CD4-positive, alpha-beta T cell treated with Interferon gamma for 1 hour (primary cell): ENCODE results near the gene TMEM235.

Source experiments
- DNase-seq: peaks from one replicate; pipeline ENCODE4 v3.0.0-alpha.2; 2020

TMEM235 gene

DNA sequence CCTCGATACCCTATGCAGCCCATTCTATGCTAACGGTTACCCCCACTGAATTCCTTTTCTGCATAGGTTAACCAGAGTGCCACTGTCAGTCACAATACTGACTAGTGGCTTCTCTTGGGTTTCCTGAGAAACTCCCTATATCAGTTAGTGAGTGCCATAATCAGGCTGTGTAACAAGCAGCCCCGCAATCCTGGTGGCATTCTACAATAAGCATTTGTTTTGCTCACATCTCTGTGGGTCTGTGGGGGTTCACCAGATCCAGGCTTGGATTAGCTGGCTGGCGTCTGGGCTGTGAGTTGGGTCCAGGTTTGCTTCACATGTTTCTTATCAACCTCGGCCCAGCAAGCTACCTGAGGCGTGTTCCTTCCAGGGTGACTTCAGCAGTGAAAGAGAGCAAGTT lies 42.4 kb downstream of the TMEM235 start:
- no peak for DNase-seq

DNA sequence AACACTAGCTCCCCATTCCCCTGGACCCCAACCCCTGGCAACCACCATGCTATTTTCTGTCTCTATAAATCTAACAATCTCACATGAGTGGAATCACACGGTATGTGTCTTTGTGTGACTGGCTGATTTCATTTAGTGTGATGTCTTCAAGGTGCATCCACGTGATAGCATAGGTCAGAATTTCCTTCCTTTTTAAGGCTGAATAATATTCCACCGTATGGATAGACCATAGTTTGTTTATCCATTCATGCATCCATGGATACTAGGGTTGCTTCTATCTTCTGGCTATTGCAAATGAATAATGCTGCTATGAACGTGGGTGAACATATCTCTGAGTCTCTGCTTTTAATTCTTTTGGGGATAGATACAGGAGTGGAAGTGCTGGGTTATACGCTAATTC lies 43.9 kb downstream of the TMEM235 start:
- no peak for DNase-seq

DNA sequence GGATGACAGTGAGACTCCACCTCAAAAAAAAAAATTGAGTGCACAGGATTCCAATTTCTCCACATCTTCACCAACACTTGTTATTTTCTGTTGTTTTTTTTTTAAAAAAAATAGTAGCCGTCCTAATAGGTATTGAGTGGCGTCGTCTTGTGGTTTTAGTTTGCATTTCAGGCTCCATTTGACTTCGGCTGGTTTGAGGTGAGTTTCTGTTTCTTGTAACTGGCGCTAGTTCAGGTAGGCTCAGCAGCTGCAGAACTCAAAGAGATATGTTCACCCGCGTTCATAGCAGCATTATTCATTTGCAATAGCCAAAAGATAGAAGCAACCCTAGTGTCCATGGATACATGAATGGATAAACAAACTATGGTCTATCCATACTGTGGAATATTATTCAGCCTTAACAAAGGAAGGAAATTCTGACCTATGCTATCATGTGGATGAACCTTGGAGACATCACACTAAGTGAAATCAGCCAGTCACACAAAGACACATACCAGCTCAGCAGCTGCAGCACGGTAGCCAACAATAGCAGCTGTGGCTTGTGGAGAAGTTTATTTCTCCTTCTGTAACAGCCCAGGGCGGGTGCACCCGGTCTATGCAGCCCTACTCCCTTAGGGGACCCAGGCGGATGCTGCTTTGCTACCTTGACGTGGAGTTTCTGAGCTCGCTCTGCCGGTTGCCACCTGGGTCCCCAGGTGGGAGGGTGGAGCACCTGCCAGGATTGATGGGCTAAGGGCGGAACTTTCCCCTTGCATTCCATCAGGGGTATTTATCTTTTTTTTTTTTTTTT lies 44.9 kb downstream of the TMEM235 start:
- DNase-seq: peak; percentile 54

DNA sequence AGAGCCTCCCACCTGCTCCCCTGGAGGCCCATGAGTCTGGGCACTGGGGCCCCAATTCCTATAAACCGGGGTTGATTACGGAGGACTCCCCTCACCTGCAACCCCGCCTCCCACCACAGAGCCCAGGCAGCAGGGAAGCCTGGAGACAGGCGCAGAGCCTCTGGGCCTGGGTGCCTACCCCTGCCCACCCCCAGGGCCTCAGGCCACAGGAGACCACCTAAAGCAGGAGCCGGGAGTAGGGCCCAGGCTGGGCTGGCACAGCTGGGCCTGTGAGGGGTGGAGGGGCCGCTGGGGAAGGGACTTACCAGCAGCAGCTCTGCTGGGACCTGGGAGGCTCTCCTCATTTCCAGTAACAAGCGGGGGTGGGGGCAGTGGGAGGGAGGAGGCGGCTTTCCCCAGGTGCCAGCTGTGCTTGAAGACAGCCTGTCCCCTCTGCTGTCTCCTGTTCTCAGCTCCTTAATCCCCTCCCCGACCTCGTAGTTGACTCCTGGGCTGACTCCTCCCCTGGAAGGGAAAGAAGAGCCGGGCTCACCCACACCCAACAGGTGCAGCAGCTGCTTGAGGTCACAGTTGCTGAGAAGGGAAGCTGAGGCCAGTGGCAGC lies 46.8 kb downstream of the TMEM235 start:
- DNase-seq: no peak

DNA sequence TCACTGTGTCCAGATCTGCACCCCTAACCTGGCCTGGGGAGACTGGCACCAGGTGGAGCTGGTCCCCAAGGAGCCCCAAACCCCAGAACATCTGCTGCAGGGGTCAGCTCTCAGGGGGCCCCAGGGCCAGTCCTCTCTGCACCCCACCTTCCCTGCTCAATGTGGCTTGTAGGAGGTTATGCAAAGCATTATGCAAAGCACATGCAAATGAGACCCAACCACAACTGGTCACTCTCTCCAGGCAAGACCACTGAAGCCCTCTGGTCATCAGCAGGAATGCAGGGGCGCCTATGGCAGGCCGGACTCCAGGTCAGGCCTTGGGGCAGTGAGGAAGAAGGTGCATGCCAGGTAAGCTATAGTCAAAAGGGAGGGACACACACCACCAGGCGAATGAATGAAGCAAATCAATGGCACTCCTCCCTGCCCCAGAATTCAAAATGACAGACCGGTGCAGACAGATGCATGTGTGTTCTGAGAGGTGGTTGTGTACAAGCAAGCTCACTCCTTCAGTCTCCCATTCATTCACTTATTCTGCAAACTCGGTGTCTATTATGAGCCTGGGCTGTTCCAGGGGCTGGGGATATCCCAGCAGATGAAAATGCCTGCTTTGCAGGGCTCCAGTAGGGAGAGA lies 48.0 kb downstream of the TMEM235 start:
- no peak for DNase-seq

DNA sequence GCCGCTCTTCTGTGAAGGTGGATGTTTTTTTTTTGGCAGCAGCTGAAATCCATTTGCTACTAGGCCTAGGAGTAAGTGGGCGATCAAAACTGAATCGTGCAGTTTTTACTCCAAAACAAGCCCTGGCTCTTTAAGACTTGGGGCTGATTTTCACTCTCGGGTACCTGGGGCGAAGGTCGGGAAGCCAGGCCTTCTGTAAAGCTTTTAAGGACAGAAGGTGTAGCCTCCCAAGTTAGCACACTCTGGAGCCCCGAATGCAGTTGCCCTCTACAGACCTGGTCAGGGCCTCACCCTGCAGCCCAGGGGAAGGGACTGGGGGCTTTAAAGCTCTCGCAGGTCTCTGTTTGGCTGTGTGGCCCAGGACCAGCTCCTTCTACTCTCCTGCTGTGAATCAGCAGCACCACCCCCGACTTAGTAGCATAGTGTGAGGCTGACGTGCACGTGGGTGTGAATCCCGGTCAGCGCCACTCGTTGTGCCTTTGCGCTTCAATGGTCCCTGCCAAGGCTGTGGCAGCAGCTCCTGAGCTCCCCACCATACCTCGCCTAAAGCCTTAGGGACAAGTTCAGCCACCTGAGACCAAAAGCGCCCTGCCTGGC lies 49.9 kb downstream of the TMEM235 start:
- DNase-seq: no peak

DNA sequence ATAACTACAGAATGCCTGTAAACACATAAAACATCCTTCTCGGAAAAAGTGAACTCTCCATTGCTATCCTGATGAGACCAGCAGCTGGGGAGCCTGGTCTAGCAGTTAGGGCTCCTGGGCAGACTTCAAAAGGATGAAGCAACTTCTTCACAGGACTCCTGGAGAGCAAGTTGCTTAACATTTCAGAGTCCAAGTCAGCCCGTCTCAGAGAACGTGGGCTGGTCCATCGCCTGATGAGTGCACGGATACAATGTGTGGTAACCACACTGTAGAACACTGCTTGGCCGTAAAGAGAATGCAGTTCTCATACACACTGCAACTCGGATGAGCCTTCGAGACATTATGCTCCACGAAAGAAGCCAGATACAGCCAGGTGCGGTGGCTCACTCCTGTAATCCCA lies 52.7 kb downstream of the TMEM235 start:
- peak; percentile 19 for DNase-seq

DNA sequence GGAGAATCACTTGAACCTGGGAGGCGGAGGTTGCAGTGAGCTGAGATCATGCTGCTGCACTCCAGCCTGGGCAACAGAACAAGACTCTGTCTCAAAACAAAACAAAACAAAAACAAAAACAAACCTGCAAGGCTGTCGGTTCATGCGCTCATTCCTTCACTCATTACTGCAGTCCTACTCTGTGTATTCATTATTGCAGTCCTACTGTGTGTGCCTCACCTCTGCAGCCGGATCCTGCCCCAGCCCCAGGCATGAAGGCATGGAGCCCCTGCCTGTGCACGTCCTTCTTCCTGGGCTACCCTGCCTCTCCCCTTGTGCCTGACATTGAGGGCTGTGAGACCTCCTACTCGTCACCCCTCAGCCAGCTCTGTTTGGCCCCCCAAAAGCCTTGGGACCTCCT lies 57.6 kb downstream of the TMEM235 start:
- DNase-seq: no peak

DNA sequence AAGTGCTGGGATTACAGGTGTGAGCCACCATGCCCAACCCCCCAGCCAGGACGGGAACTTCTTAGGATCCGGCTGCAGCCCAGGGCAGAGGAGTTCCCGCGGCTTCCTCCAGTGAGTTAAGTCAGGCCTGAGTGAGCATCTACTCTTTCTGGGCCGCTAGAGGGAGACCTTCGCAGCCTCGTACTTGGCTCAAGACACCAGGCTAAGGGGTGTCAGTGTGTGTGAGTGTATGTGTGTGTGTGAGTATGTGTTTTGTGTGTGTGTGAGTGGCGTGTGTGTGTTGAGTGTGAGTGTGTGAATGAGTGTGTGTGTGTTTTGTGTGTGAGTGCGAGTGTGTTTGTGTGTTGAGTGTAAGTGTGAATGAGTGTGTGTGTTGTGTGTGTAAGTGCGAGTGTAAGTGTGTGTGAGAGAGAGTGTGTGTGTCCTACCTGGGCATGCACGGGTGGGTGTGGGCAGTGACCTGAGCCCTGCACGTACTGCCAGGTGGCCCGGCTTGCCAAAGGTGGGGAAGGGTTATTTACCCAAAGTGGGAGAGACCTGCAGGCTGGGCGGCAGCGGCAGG lies 58.5 kb downstream of the TMEM235 start:
- DNase-seq: peak; percentile 81
